ENCODE results near the gene PRSS27. TPM values are rescaled to one million over a fixed set of nuclear protein-coding genes. Genes with fewer than 3 reads are reported as not detected.
"Not testable (repeated sequence)": the region's sequence is repeated elsewhere in the genome, so short reads cannot be mapped to it uniquely, and the experiment has no call there.

PRSS27 gene
- polyA plus RNA-seq, 1 donor (not counting 4 experiments of a cell fraction or from before 2014, with no cell fraction given): 0.20 TPM

- Histone ChIP-seq H2AFZ (ENCODE audit: control insufficient read depth, low read length) (no peak overlapping the region), H3K4me1 (ENCODE audit: control insufficient read depth, extremely low read depth, insufficient read depth, low read length) (no peaks in the 10 kb centered on the region), H3K27ac (ENCODE audit: control insufficient read depth, insufficient read depth, low read length) (no peak overlapping the region), H3K79me2 (ENCODE audit: control insufficient read depth, insufficient read depth, low read length) (peaks cover 2% of the 10 kb centered on the region), H4K20me1 (ENCODE audit: control insufficient read depth, extremely low read depth, insufficient read depth, low read length) (no peaks in the 10 kb centered on the region), H3K9ac (ENCODE audit: control insufficient read depth, extremely low read depth, insufficient read depth, low read length) (no peak overlapping the region), H3K27me3 (ENCODE audit: control insufficient read depth, extremely low read depth, insufficient read depth, low read length) (no peaks in the 10 kb centered on the region), H3K4me2 (ENCODE audit: control insufficient read depth, extremely low read depth, insufficient read depth, low read depth, low read length) (no peak overlapping the region), H3K4me3 (ENCODE audit: control insufficient read depth in 2 of 3, extremely low read depth in 1 of 3, insufficient read depth in 2 of 3, low read depth in 1 of 3, low read length in 3 of 3) (no peak overlapping the region), H3K9me1 (ENCODE audit: control insufficient read depth, extremely low read depth, insufficient read depth, low read length) (no peaks in the 10 kb centered on the region), H3K36me3 (ENCODE audit: control insufficient read depth in 2 of 2, extremely low read depth in 1 of 2, insufficient read depth in 2 of 2, low read length in 2 of 2) (peaks cover 21 to 41% of the 10 kb centered on the region in 2 experiments), H3K9me3 (ENCODE audit: control insufficient read depth, low read depth, low read length) (no peaks in the 10 kb centered on the region)
- no peak for TF ChIP-seq CTCF (optimal IDR thresholded peaks at IDR 0.05 in 1 of 3, IDR thresholded peaks at IDR 0.05 in 1 of 3, conservative IDR thresholded peaks at IDR 0.05 in 1 of 3; ENCODE audit: extremely low read depth in 1 of 3, insufficient read depth in 2 of 3, low read length in 3 of 3)
- TF ChIP-seq EZH2 (IDR thresholded peaks at IDR 0.05; ENCODE audit: low read length): no peak
- FAIRE-seq: no peak
- dilution Hi-C loops (cut with MboI; ENCODE audit: extremely low pct_ligation_motif_present, low sequenced_read_pairs): no loop called here
- DNase-seq (ENCODE audit: low read depth, low spot score): no peak
These were observed 21.7 kb downstream of the PRSS27 start for GRCh38 chr16:2698103-2698870.

- Histone ChIP-seq H4K20me1 (ENCODE audit: control insufficient read depth, extremely low read depth, insufficient read depth, low read length) (no peaks in the 10 kb centered on the region), H3K4me3 (ENCODE audit: control insufficient read depth in 2 of 3, extremely low read depth in 1 of 3, insufficient read depth in 2 of 3, low read depth in 1 of 3, low read length in 3 of 3) (no peak overlapping the region), H3K9me1 (ENCODE audit: control insufficient read depth, extremely low read depth, insufficient read depth, low read length) (no peaks in the 10 kb centered on the region), H3K36me3 (ENCODE audit: control insufficient read depth in 2 of 2, extremely low read depth in 1 of 2, insufficient read depth in 2 of 2, low read length in 2 of 2) (peaks cover 17 to 35% of the 10 kb centered on the region in 2 experiments), H3K4me2 (ENCODE audit: control insufficient read depth, extremely low read depth, insufficient read depth, low read depth, low read length) (no peak overlapping the region), H3K27me3 (ENCODE audit: control insufficient read depth, extremely low read depth, insufficient read depth, low read length) (no peaks in the 10 kb centered on the region), H3K9me3 (ENCODE audit: control insufficient read depth, low read depth, low read length) (no peaks in the 10 kb centered on the region), H3K4me1 (ENCODE audit: control insufficient read depth, extremely low read depth, insufficient read depth, low read length) (no peaks in the 10 kb centered on the region), H2AFZ (ENCODE audit: control insufficient read depth, low read length) (no peak overlapping the region), H3K27ac (ENCODE audit: control insufficient read depth, insufficient read depth, low read length) (no peak overlapping the region), H3K9ac (ENCODE audit: control insufficient read depth, extremely low read depth, insufficient read depth, low read length) (no peak overlapping the region), H3K79me2 (ENCODE audit: control insufficient read depth, insufficient read depth, low read length) (peaks cover 9% of the 10 kb centered on the region)
- DNase-seq (ENCODE audit: low read depth, low spot score) (no peak), FAIRE-seq (no peak)
- TF ChIP-seq CTCF (optimal IDR thresholded peaks at IDR 0.05 in 1 of 3, IDR thresholded peaks at IDR 0.05 in 1 of 3, conservative IDR thresholded peaks at IDR 0.05 in 1 of 3; ENCODE audit: extremely low read depth in 1 of 3, insufficient read depth in 2 of 3, low read length in 3 of 3): no peak
- TF ChIP-seq EZH2 (IDR thresholded peaks at IDR 0.05; ENCODE audit: low read length): no peak
- dilution Hi-C loops (cut with MboI; ENCODE audit: extremely low pct_ligation_motif_present, low sequenced_read_pairs): no loop called here
These were observed 22.5 kb downstream of the PRSS27 start for GRCh38 chr16:2697401-2697948.

- H3K4me2 ChIP-seq (ENCODE audit: control insufficient read depth, extremely low read depth, insufficient read depth, low read depth, low read length); H3K9me3 ChIP-seq (ENCODE audit: control insufficient read depth, low read depth, low read length); H3K4me3 ChIP-seq (ENCODE audit: control insufficient read depth in 2 of 3, extremely low read depth in 1 of 3, insufficient read depth in 2 of 3, low read depth in 1 of 3, low read length in 3 of 3); H3K27ac ChIP-seq (ENCODE audit: control insufficient read depth, insufficient read depth, low read length); FAIRE-seq; H3K9me1 ChIP-seq (ENCODE audit: control insufficient read depth, extremely low read depth, insufficient read depth, low read length); H2AFZ ChIP-seq (ENCODE audit: control insufficient read depth, low read length); H3K9ac ChIP-seq (ENCODE audit: control insufficient read depth, extremely low read depth, insufficient read depth, low read length); DNase-seq (ENCODE audit: low read depth, low spot score); H3K4me1 ChIP-seq (ENCODE audit: control insufficient read depth, extremely low read depth, insufficient read depth, low read length); H3K27me3 ChIP-seq (ENCODE audit: control insufficient read depth, extremely low read depth, insufficient read depth, low read length); dilution Hi-C loops (cut with MboI; ENCODE audit: extremely low pct_ligation_motif_present, low sequenced_read_pairs); H4K20me1 ChIP-seq (ENCODE audit: control insufficient read depth, extremely low read depth, insufficient read depth, low read length): not testable (repeated sequence)
- peaks cover 20 to 35% of the 10 kb centered on the region in 2 experiments for H3K36me3 ChIP-seq (ENCODE audit: control insufficient read depth in 2 of 2, extremely low read depth in 1 of 2, insufficient read depth in 2 of 2, low read length in 2 of 2)
- H3K79me2 ChIP-seq (ENCODE audit: control insufficient read depth, insufficient read depth, low read length): peaks cover 17% of the 10 kb centered on the region
These were observed 23.3 kb downstream of the PRSS27 start for GRCh38 chr16:2696601-2697250.
